Brain microvascular endothelial cell (primary cell): ENCODE results near the gene INSYN1.

Source experiments
- DNase-seq: peaks from one replicate; pipeline ENCODE4 v3.0.0-alpha.2; 2020
- H3K27ac ChIP-seq: fragments of 250-450 bp; sonication (Bioruptor Pico); 2 replicates; pipeline ENCODE4 v1.5.1; 2020; ENCODE audit warnings: mild to moderate bottlenecking, moderate library complexity
- H3K27me3 ChIP-seq: fragments of 250-450 bp; sonication (Bioruptor Pico); replicated peaks from 2 replicates; pipeline ENCODE4 v1.5.1; 2020; ENCODE audit warnings: mild to moderate bottlenecking
- H3K36me3 ChIP-seq: fragments of 250-450 bp; sonication (Bioruptor Pico); replicated peaks from 2 replicates; pipeline ENCODE4 v1.5.1; 2020; ENCODE audit warnings: mild to moderate bottlenecking
- H3K4me3 ChIP-seq: 2 replicates; pipeline ENCODE4 v1.5.1; 2011; ENCODE audit warnings: low read depth, mild to moderate bottlenecking, control low read depth, low read length, moderate library complexity
- CTCF ChIP-seq: IDR thresholded peaks from 2 replicates; pipeline ENCODE4 v1.5.1; 2011; ENCODE audit warnings: low read depth, mild to moderate bottlenecking, moderate library complexity, low read length, control low read depth, inconsistent platforms; ENCODE audit errors: missing control alignments
- in situ Hi-C: cut with HindIII; loops from 2 replicates; pipeline ENCODE4 v1.10.0; 2017; ENCODE audit warnings: low sequenced_read_pairs, low pct_ligation_motif_present

Gene INSYN1

GRCh38 chr15:73757571-73757970 is 4.4 kb upstream of the INSYN1 start:
- Histone ChIP-seq H3K4me3 (no peak overlapping the region), H3K36me3 (no peaks in the 10 kb centered on the region), H3K27ac (no peak overlapping the region), H3K27me3 (peaks cover 32% of the 10 kb centered on the region)
- in situ Hi-C loops: no loop called here
- no peak for DNase-seq
- no peak for TF ChIP-seq CTCF

GRCh38 chr15:73756947-73757513 is 3.9 kb upstream of the INSYN1 start:
- no peak for DNase-seq
- Histone ChIP-seq H3K36me3 (no peaks in the 10 kb centered on the region), H3K27me3 (peaks cover 37% of the 10 kb centered on the region), H3K4me3 (no peak overlapping the region), H3K27ac (no peak overlapping the region)
- no peak for TF ChIP-seq CTCF
- in situ Hi-C loops: no loop called here

GRCh38 chr15:73756390-73756789 is 3.2 kb upstream of the INSYN1 start:
- no peak overlapping the region for H3K4me3 ChIP-seq
- no peak overlapping the region for H3K27ac ChIP-seq
- peaks cover 40% of the 10 kb centered on the region for H3K27me3 ChIP-seq
- H3K36me3 ChIP-seq: no peaks in the 10 kb centered on the region
- no peak for DNase-seq
- in situ Hi-C loops: no loop called here
- no peak for TF ChIP-seq CTCF

GRCh38 chr15:73755946-73756345 is 2.8 kb upstream of the INSYN1 start:
- Histone ChIP-seq H3K27me3 (peaks cover 39% of the 10 kb centered on the region), H3K27ac (no peak overlapping the region), H3K4me3 (no peak overlapping the region), H3K36me3 (no peaks in the 10 kb centered on the region)
- DNase-seq: no peak
- TF ChIP-seq CTCF: no peak
- in situ Hi-C loops: no loop called here

- in situ Hi-C loops: no loop called here
- Histone ChIP-seq H3K27ac (no peak overlapping the region), H3K4me3 (no peak overlapping the region), H3K36me3 (no peaks in the 10 kb centered on the region), H3K27me3 (peaks cover 38% of the 10 kb centered on the region)
- TF ChIP-seq CTCF: no peak
- no peak for DNase-seq
These were observed 2.3 kb upstream of the INSYN1 start for GRCh38 chr15:73755481-73755880.

- no peak for TF ChIP-seq CTCF
- no peak overlapping the region for H3K4me3 ChIP-seq
- H3K27ac ChIP-seq: no peak overlapping the region
- DNase-seq: no peak
- in situ Hi-C loops: no loop called here
- no peaks in the 10 kb centered on the region for H3K36me3 ChIP-seq
- peaks cover 29% of the 10 kb centered on the region for H3K27me3 ChIP-seq
These were observed 1.3 kb upstream of the INSYN1 start for GRCh38 chr15:73754461-73754860.
